Ishikawa (cell line): ENCODE measurements around the gene KIAA1671.

Source experiments
- CEBPB ChIP-seq: IDR thresholded peaks from 2 replicates; pipeline ENCODE4 v1.6.1; 2012
- NFIC ChIP-seq: IDR thresholded peaks from 2 replicates; pipeline ENCODE4 v1.6.1; 2012
- RAD21 ChIP-seq: IDR thresholded peaks from 2 replicates; pipeline ENCODE4 v1.6.1; 2012; ENCODE audit warnings: low read depth
- YY1 ChIP-seq: IDR thresholded peaks from 2 replicates; pipeline ENCODE4 v1.6.1; 2012; ENCODE audit warnings: low read depth
- TF ChIP-seq, protein P1 (sequence below): IDR thresholded peaks from 2 replicates; pipeline ENCODE4 v1.6.1; 2012; ENCODE audit warnings: low read depth, mild to moderate bottlenecking
- TF ChIP-seq, protein P2 (sequence below): IDR thresholded peaks from 2 replicates; pipeline ENCODE4 v1.6.1; 2012

DNA sequence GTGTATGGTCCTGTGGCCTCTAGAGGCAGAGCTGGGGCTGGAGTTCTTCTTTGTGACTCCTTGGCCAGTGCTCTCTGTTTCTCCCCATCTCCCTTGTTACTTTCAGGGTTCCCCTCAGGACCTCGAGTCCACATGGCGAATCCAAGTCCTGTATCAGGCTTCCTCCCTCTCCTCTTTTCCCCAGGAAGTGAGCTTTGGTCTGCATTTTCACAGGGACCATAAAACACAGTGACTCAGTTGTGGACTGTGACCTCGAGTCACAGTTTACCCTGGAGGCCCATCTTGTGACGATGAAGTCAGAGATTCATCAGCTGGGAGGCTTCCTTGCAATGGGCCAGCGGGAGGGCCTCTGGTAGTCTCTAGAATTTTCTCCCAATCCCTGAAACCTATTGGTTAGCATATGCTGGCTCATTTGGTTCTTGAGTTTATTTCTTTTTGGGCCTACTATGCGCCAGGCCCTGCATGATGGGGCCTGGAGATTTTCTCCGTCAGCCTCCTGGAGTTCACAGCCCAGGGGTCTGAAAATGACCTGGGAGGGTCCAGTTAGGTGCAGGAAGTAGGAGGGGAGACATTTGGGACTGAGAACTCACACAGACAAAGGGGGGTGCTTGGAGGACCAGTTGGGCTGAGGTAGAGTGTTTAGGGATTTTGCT, 100.8 kb downstream of the KIAA1671 start:
- TF ChIP-seq CEBPB (no peak), YY1 (no peak), NFIC (no peak), RAD21 (no peak)
- TF ChIP-seq, protein P1, sequence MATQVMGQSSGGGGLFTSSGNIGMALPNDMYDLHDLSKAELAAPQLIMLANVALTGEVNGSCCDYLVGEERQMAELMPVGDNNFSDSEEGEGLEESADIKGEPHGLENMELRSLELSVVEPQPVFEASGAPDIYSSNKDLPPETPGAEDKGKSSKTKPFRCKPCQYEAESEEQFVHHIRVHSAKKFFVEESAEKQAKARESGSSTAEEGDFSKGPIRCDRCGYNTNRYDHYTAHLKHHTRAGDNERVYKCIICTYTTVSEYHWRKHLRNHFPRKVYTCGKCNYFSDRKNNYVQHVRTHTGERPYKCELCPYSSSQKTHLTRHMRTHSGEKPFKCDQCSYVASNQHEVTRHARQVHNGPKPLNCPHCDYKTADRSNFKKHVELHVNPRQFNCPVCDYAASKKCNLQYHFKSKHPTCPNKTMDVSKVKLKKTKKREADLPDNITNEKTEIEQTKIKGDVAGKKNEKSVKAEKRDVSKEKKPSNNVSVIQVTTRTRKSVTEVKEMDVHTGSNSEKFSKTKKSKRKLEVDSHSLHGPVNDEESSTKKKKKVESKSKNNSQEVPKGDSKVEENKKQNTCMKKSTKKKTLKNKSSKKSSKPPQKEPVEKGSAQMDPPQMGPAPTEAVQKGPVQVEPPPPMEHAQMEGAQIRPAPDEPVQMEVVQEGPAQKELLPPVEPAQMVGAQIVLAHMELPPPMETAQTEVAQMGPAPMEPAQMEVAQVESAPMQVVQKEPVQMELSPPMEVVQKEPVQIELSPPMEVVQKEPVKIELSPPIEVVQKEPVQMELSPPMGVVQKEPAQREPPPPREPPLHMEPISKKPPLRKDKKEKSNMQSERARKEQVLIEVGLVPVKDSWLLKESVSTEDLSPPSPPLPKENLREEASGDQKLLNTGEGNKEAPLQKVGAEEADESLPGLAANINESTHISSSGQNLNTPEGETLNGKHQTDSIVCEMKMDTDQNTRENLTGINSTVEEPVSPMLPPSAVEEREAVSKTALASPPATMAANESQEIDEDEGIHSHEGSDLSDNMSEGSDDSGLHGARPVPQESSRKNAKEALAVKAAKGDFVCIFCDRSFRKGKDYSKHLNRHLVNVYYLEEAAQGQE: no peak
- TF ChIP-seq, protein P2, sequence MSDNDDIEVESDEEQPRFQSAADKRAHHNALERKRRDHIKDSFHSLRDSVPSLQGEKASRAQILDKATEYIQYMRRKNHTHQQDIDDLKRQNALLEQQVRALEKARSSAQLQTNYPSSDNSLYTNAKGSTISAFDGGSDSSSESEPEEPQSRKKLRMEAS: no peak
